ENCODE results near the gene RPL13A. TPM values are rescaled to one million over a fixed set of nuclear protein-coding genes. Genes with fewer than 3 reads are reported as not detected.

The RPL13A gene
- total and polyA plus RNA-seq, 9 of the 15 experiments (the other 6 are each of a cell fraction or from before 2014, with no cell fraction given) = 1,744 to 5,482 (median 2,949) TPM

DNA sequence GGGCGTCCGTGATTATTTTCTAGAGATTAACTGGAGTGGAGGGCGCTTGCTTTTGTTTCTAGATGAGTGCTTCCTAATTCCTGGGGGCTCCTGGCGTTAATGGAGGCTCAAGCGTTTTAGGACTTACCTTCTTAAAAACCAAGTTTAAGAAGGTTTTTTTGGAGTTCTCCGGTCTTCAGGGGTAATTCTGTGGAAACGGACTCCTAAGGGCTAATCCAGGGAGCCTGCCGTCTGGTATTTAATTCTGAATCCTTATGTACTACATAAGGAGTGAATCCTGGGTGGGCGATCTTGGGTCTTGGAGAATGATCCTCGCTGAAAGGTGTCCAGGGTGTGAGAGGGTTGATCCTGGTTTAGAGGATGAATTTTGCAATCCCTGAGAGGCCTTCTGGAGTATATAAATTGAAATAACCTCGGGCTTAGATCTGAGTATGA, 9.2 kb downstream of the RPL13A start (continued):
- TF ChIP-seq, protein P1, sequence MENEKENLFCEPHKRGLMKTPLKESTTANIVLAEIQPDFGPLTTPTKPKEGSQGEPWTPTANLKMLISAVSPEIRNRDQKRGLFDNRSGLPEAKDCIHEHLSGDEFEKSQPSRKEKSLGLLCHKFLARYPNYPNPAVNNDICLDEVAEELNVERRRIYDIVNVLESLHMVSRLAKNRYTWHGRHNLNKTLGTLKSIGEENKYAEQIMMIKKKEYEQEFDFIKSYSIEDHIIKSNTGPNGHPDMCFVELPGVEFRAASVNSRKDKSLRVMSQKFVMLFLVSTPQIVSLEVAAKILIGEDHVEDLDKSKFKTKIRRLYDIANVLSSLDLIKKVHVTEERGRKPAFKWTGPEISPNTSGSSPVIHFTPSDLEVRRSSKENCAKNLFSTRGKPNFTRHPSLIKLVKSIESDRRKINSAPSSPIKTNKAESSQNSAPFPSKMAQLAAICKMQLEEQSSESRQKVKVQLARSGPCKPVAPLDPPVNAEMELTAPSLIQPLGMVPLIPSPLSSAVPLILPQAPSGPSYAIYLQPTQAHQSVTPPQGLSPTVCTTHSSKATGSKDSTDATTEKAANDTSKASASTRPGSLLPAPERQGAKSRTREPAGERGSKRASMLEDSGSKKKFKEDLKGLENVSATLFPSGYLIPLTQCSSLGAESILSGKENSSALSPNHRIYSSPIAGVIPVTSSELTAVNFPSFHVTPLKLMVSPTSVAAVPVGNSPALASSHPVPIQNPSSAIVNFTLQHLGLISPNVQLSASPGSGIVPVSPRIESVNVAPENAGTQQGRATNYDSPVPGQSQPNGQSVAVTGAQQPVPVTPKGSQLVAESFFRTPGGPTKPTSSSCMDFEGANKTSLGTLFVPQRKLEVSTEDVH (IDR thresholded peaks at IDR 0.05; ENCODE audit: low read depth, partially characterized antibody) = peak; percentile 59
- TF ChIP-seq, protein P2, sequence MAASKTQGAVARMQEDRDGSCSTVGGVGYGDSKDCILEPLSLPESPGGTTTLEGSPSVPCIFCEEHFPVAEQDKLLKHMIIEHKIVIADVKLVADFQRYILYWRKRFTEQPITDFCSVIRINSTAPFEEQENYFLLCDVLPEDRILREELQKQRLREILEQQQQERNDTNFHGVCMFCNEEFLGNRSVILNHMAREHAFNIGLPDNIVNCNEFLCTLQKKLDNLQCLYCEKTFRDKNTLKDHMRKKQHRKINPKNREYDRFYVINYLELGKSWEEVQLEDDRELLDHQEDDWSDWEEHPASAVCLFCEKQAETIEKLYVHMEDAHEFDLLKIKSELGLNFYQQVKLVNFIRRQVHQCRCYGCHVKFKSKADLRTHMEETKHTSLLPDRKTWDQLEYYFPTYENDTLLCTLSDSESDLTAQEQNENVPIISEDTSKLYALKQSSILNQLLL (CRISPR knock-in tag; IDR thresholded peaks at IDR 0.05; ENCODE audit: borderline replicate concordance) = no peak
- TF ChIP-seq, protein P3, sequence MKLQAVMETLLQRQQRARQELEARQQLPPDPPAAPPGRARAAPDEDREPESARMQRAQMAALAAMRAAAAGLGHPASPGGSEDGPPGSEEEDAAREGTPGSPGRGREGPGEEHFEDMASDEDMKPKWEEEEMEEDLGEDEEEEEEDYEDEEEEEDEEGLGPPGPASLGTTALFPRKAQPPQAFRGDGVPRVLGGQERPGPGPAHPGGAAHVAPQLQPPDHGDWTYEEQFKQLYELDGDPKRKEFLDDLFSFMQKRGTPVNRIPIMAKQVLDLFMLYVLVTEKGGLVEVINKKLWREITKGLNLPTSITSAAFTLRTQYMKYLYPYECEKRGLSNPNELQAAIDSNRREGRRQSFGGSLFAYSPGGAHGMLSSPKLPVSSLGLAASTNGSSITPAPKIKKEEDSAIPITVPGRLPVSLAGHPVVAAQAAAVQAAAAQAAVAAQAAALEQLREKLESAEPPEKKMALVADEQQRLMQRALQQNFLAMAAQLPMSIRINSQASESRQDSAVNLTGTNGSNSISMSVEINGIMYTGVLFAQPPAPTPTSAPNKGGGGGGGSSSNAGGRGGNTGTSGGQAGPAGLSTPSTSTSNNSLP (IDR thresholded peaks at IDR 0.05; ENCODE audit: borderline replicate concordance, low read depth, low read length) = 0 out of 2 replicates have a peak, but pooled peaks have one; percentile 33
- TF ChIP-seq, protein P4, sequence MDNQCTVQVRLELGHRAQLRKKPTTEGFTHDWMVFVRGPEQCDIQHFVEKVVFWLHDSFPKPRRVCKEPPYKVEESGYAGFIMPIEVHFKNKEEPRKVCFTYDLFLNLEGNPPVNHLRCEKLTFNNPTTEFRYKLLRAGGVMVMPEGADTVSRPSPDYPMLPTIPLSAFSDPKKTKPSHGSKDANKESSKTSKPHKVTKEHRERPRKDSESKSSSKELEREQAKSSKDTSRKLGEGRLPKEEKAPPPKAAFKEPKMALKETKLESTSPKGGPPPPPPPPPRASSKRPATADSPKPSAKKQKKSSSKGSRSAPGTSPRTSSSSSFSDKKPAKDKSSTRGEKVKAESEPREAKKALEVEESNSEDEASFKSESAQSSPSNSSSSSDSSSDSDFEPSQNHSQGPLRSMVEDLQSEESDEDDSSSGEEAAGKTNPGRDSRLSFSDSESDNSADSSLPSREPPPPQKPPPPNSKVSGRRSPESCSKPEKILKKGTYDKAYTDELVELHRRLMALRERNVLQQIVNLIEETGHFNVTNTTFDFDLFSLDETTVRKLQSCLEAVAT (IDR thresholded peaks at IDR 0.05) = peak in 1 of 2 experiments; percentile 16; a peak in 1 of 4 replicates
- TF ChIP-seq CEBPB (tag; IDR thresholded peaks at IDR 0.05) = no peak
- no peak for TF ChIP-seq HDAC1 (IDR thresholded peaks at IDR 0.05)
- TF ChIP-seq ZNF57 (CRISPR knock-in tag; IDR thresholded peaks at IDR 0.05) = no peak
- TF ChIP-seq GTF2E2 (tag; IDR thresholded peaks at IDR 0.05) = peak; percentile 87
- peak; percentile 97 for TF ChIP-seq CHD1 (IDR thresholded peaks at IDR 0.05; ENCODE audit: low read length)
- TF ChIP-seq LEF1 (IDR thresholded peaks at IDR 0.05) = 0 out of 2 replicates have a peak, but pooled peaks have one; percentile 13
- TF ChIP-seq, protein P5, sequence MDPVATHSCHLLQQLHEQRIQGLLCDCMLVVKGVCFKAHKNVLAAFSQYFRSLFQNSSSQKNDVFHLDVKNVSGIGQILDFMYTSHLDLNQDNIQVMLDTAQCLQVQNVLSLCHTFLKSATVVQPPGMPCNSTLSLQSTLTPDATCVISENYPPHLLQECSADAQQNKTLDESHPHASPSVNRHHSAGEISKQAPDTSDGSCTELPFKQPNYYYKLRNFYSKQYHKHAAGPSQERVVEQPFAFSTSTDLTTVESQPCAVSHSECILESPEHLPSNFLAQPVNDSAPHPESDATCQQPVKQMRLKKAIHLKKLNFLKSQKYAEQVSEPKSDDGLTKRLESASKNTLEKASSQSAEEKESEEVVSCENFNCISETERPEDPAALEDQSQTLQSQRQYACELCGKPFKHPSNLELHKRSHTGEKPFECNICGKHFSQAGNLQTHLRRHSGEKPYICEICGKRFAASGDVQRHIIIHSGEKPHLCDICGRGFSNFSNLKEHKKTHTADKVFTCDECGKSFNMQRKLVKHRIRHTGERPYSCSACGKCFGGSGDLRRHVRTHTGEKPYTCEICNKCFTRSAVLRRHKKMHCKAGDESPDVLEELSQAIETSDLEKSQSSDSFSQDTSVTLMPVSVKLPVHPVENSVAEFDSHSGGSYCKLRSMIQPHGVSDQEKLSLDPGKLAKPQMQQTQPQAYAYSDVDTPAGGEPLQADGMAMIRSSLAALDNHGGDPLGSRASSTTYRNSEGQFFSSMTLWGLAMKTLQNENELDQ (CRISPR knock-in tag; IDR thresholded peaks at IDR 0.05; ENCODE audit: borderline replicate concordance) = no peak
- TF ChIP-seq, protein P6, sequence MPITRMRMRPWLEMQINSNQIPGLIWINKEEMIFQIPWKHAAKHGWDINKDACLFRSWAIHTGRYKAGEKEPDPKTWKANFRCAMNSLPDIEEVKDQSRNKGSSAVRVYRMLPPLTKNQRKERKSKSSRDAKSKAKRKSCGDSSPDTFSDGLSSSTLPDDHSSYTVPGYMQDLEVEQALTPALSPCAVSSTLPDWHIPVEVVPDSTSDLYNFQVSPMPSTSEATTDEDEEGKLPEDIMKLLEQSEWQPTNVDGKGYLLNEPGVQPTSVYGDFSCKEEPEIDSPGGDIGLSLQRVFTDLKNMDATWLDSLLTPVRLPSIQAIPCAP (CRISPR knock-in tag; IDR thresholded peaks at IDR 0.05; ENCODE audit: borderline replicate concordance) = no peak
- TF ChIP-seq ZBTB1 (CRISPR knock-in tag; IDR thresholded peaks at IDR 0.05; ENCODE audit: borderline replicate concordance, low read depth) = no peak
- TF ChIP-seq BRD4 (IDR thresholded peaks at IDR 0.05) = peak; percentile 46; the same call in 1 of the 2 replicates
- peak in 1 of 2 experiments; percentile 65; a peak in 1 of 4 replicates for TF ChIP-seq ARNT (IDR thresholded peaks at IDR 0.05)
- TF ChIP-seq JUN (IDR thresholded peaks at IDR 0.05; ENCODE audit: borderline replicate concordance, low read depth, low read length) = no peak
- no peak for TF ChIP-seq JUN (CRISPR knock-in tag; IDR thresholded peaks at IDR 0.05; ENCODE audit: borderline replicate concordance)
